Tongue (tissue), 2 donors: Measurements from ENCODE around the gene SPATA24. TPM values are rescaled to one million over a fixed set of nuclear protein-coding genes. Genes with fewer than 3 reads are reported as not detected.
A peak's percentile ranks its signal among the peaks of the same experiment; 100 is the strongest.
"Not testable (repeated sequence)": the region's sequence is repeated elsewhere in the genome, so short reads cannot be mapped to it uniquely, and the experiment has no call there.

Experiments
- DNase-seq: peaks from one replicate; pipeline ENCODE4 v3.0.0-alpha.2; 2015
- total RNA-seq: library from RNA; depleted of rRNA; stranded (reverse); fragments of >200 nt; gene quantifications from one replicate; pipeline ENCODE4 v1.2.3, GENCODE V29; 2014

SPATA24 gene
- total RNA-seq, 1 donor from 2014 or later: 10.2 TPM

DNA sequence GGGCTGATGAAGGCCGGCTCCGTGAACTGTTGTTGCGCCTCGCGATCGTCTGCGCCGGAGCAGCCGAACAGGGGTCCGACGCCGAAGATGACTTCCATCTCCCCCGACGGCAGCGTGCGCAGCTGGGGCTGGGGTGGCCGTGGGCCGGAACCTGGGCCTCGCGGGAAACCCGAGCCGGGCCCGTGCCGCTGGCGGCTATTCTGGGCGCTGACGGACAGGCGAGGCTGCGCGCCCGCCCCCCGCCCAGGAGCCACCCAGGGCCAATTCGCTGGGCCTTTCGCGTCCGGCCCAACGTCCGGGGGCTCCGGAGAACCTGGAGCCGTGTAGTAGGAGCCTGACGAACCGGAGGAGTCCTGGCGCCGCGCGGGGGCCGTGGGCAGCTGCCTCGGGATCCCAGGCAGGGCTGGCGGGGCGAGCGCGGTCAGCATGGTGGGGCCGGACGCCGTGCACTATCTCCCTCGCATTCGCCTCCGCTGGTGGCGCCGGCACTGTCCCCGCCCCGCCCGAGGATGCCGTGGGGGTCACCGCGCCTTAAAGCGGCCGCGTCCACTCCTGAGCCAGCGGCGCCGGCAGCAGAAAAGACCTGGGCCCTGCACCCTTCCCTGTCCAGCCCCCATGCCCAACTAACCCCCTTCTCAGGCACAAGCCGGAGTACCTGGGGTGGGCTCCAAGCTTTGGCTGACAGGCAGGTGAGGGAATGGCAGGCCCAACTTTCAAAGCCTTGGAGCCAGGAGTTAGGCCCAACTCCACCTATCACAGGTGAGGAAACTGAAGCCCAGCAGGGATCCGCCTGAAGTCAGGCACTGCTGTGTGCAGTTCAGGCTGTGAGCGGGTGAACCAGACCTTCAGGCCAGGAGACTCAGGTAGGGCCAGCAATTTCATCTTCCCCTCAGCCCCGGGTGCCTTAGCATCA, 9.0 kb downstream of the SPATA24 start, which contains the start of gene PROB1:
Gene PROB1, minus strand, starts transcription at position 451 of the 913 bp plus-strand sequence. Its CDS starts 23 bp downstream, at position 428.
- DNase-seq: peak; percentile 74

DNA sequence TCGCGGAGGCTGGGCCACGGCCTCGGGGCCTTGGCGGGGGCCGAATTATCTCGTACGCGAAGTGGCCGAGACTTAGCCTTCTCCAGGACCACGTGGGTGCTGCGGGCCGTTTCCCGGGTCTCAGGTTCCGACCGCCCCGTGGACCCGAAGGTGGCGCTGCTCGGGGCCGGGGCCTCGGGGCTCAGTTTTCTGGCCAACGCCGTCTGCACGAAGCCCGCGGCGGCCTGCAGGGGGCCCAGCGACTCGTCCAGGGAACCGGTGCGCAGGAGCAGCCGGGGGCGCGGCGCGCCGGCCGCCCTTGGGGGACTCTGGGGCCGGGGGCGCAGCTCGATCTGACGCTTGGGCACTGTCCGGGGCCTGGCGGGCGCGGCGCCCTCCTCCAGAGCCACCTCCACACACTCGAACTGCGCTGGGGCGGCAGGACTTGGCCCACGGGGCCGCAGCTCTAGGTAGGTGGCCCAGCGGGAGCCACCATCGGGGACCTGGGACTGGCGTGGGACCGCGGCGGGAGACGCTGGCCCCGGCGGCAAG, 9.7 kb downstream of the SPATA24 start:
- DNase-seq: peak; percentile 70

DNA sequence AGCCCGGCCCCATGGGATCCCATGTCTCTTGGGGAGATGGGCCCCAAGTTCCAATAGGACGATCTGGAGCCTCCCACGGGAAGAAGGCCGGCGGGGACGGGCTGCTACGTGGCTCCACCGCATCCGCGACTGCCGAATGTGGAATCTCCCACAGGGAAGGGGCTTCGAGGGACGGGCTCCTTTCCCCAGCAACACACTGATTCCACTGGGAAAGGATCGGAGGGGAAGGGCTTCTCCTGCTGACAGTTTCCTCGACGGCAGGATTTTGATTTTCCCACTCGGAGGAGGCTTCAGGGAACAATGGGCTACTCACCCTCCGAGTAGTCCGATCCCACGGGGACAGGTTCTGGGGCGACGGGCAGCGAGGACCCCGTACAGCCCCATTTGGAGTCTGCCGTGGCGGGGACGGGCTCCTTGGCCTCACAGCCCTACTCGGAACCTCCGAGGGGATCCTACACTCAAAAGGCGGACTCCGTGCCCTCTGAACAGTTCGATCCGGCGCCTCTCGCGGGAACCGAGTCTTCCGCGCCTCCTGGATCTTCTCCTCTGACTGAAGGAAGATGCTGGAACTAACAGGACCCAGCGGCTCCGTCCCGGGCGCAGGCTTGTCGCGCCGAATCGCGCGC, 10.3 kb downstream of the SPATA24 start:
- DNase-seq: peak; percentile 26

DNA sequence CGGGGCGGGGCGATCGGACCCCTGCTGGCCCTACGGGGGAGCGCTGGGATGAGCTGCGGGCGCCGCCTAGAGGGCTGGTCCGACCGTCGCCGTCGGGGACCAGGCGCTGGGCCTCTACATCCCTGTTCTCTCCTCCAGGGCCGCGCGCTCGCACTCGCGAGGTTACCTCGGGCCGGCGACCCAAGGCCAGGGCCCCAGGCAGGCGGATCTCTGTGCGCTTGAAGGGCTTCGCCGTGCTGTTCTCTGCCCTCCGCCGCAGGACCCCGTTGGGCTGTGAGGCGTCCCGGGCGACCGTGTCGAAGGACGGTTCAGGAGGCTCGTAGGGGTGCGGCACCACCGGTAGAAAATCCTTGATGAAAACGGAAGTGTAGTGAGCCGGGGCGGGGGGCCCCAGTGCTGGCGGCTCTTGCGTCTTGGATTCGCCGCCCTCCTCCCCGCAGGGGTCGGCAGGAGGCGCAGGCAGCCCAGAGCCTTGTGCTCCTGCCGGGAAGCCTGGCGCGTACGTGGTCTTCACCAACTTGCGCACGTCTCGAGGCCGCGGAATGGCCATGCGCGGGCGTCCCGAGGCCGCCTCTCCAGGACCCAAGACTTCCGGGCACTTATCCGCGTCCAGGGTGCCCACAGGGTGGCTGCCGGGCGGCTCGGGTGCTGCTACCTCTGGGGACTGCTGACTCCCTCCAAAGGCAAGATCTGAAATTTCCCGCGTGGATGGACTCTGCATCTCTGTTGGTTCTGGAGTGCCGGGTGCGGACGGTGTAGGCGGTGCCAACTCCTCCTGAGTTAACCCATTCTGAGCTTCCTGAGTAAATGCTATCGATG, 11.0 kb downstream of the SPATA24 start:
- DNase-seq: peak; percentile 64

DNA sequence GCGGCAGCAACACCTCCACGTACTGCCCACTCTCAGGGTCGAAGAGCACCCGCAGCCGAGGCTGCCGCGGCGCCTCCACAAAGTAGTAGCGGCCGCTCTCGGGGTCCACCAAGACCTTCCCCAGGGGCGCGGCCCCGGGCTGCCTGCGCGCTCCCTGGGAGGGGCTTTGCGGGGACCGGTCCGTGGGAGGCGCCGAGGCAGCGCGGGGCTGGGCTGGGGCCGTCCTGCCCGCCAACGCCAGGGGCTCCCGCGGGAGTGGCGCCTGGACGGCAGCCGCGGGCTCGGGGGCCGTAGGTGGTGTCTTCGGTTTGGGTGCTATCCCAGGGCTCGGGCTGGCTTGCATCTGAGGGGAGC, 11.6 kb downstream of the SPATA24 start:
- DNase-seq: no peak

DNA sequence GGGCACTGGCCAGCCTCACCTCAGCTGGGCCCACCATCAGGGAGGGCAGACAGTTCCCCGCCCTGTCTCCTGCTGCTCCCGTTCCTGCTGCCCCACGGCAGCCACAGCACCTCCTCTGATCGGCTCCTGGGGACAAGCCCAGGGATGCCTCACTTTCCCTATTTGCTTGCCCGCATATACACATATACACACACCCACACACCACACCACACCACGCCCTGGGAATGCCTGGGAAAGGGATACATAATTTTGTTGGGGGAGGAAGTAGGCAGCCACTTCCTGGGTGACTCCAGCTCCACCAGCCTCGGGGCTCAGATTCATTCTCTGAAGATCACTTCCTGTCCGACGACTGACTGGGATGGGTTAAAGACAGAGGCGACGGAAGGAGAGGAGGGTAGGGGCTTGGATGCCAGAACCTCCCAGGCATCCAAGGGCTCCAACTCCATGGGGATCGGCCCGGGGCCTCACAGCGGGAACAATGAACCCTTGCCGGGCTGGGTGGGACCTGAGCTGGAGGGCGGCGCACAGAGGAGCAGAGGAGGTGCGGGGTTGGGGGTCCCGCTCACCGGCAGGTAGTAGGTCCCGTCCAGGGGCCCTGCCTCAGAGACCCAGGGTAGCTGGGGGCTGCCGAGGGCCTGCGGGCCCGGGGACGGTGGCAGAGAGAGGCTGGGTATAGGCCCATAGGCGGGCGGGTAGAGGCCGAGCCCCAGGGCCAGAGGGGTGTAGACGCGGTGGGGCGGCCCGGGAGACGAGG, 12.1 kb downstream of the SPATA24 start:
- DNase-seq: no peak

DNA sequence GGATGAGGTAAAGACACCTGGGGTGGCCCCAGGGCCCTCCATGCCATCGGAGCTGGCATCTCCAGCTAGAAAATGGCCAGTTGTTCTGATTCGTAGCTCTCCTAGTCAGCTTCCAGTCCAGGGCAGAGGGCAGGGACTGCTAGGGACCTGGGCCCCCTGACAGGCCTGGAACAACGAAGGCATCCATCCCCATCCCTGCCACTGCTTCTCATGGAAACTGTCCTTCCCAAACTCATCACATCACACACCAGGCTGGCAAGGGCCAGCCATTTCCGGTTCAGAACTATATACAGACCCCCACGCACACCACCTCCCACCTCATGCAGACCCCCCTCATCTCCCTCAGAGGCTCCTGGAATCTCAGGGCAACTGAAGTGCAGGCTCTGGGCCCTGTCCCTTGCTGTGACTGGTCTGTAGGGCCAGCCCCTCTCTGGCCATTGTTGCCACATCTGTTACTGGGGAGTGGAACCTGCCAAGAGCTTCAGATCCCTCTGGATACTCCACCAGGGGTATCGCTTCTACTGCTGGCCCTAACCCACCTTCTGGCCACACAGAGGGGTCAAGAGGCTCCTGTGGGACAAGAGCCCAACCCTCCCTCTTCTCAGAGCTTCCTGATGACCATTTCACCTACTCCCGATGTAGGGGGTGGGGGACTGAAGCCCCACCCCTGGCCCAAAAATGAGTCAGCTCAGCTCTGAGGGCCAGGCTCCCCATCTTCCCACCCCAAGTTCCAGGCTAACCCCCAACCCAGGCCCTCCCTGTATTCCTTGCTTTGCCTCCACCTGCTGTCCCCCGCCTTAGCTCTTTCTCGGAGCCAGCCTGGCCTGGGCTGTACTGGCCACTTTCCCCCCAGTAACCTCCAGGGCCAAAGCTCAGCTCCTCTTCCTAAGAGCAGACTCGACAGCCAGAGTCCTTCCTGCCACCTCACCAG, 13.0 kb downstream of the SPATA24 start:
- no peak for DNase-seq

DNA sequence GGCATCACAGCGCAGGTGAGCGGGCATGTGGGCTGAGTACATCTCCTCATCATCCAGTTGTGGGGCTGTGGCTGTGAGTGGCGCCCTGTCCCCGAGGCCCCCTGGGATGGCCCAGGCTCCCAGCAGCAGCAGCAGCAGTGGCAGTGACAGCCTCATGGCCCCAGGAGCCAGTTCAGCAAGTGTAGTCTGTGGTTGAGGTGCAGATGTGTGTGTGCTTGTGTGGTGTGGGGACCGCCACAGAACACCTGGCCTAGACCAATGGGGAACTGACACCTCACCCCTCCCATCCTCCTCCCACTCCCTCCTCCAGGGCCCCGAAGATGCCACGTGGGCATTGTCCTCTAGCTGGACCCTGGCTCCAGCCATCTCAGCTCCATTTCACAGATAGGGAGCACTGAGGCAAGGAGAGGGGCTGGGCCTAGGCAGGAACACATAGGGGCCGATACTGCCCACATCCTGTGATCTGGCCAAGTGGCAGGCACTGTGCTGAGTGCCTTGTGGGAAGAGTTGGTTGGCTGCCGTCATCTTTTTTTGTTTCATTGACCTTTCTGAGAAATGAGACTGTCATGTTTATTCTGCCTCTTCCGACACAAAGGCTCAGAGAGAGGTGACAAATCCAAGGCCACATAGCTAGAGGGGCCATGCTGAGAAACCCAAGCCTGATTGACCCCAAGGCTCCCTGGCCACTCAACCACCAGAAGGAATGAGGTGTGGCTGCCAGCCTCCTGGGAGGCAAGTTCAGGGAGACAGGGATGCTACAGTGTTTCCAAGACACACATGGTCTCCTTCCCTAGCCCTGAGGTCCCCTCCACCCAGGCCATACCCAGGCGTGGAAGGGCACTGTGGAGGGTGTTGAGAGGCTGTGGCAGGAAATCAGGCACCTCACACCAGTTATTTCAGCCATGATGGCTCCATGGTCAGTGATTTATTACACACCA, 13.9 kb downstream of the SPATA24 start, which contains the start of gene MZB1:
Gene MZB1, minus strand, starts transcription at position 213 of the 938 bp plus-strand sequence. Its CDS starts 57 bp downstream, at position 156.
- DNase-seq: no peak

DNA sequence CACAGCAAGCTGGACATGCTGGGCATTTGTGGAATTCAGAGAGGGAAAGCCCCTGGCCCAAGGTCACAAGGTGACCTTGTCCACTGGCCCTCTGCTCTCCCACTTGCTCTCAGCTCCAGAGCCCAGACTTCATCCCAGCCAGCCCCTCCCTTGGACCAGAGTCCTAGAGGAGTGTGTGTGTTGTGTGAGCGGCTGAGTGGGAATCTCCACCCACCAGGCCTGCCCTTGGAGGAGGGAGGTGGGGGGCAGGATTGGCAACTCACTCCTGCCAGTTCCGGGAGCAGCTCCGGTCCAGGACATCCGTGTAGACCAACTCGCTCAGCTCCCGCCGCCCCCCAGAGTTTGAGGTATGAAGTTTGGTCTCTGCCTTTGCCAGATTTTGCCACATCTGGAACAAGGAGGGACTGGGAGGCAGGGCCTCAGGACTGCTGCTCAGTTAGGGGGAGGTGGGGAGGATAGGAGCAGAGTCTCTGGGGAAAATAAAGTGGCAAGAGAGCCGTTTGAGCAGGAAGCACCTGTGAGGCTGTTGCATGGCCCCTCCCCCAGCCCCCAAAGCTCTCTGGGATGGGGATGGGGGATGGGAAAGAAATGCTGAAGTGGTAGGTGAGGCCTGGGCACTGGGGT, 15.6 kb downstream of the SPATA24 start:
- peak; percentile 25 for DNase-seq

DNA sequence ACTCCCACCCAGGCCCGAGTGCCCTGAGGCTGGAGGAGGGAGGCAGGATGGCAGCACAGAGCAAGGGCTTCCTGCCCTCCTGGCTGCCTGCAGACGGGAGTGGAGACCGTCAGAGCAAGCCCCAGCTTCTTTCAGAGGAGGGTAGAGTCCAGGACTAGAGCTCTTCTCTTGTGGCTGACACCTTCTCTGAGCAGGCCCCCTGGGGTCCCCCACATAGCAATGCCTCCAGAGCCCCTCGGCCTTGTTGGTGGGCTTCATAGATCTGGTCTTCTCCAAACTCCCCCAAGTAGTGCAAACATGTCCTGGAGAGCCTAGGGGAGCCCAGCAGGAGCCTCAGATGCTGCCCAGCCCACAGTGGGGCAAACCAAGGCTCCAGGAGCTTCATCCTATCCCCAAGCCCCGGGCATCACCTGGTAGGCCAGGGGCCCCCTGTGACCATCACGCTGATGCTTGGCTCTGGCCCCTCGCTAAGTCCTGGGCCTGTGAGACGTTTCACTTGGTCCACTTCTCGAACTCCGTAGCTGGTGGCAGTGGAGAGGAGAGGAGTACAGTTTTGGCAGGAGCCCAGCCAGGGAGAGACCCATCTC, 16.2 kb downstream of the SPATA24 start:
- no peak for DNase-seq

DNA sequence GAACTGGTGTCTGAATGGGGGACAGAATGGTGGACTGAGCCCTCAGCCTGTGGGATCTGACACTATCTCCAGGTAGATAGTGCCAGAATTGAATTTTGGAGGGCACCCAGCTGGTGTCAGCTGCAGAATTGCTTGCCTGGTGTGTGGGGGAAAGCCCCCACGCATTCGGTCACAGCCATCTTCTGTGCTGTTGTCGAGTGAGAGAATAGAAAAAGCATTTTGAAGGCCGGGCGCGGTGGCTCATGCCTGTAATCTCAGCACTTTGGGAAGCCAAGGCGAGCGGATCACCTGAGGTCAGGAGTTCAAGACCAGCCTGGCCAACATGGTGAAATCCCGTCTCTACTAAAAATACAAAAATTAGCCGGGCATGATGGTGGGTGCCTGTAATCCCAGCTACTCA, 16.9 kb downstream of the SPATA24 start:
- DNase-seq: not testable (repeated sequence)

DNA sequence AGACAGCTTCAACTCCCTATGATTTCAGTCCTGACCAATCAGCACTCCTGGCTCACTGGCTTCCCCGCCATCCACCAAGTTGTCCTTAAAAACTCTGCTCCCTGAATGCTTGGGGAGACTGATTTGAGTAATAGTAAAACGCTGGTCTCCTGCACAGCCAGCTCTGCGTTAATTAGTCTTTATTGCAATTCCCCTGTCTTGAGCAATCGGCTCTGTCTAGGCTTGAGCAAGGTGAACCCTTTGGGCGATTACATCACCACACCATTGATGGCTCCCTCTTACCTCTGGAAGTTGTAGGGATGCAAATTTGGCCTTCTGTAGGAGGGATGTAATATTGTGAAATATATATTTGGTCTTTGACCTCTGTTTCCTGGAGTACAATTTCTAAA, 17.8 kb downstream of the SPATA24 start:
- DNase-seq: no peak

DNA sequence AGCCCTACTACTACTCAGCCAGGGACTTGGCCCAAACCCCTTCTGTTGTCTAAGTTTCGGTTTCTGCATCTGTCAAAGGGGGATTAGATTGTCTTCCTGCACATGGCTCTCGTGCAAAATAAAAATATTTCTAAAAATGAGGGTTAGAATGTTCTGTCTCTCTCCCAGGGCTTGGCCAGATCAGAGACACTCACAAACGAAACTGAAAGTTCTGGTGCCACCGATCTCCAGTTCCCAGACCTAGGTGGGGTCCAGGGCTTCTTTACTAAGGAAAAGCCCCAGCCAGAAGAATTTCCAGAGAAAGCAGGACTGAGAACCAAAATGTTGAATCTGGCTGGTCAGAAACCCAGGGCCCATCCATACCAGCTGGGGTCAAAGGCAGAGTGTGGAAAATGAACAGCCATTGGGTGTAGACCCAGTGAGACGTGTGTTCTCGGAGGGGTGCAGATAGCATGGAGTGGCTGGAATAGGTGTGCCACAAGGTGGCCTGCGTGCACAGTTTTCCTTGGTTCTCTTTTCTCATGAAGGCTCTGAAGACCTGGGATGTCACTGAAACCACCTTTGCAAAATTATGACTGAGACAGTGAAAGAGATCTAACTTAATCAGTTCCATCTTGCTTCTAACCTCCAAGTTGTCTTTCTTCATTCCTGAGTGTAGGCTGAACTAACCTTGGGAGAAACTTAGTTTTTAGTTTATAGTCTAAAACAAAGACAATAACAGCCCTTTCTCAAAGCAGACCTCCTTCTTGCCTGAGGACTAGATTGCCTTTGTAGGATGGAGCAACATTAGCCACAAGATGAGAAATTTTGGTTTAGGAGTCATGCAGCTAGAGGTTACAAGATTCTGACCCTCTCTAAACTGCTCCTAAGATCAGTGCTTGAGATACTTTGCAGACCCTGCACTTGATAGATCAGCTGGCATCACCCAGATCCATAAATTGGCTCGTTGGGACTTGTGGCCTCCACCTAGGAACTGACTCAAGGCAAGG, 18.5 kb downstream of the SPATA24 start:
- DNase-seq: no peak

DNA sequence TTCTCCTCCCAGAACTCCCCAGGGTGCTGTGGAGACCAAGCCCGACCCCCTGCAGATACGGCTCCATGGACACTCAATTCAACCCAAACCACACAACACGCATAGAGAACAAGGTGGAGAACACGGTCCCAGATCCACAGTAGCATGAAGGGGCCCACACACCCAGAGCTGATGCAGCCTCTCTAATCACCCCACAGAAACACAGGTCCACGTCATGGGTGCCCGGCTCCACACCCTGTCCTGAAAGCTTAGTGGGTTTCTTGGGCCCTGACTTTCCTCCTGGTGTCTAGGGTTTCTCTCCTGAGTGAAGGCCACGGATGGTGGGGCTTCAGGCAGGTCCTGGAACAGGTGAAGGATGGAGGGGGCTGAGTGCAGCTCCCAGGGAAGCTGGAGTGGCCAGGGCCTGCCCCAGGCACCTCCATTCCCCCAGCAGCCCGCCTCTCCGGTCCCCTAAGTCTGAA, 19.3 kb downstream of the SPATA24 start:
- DNase-seq: no peak

DNA sequence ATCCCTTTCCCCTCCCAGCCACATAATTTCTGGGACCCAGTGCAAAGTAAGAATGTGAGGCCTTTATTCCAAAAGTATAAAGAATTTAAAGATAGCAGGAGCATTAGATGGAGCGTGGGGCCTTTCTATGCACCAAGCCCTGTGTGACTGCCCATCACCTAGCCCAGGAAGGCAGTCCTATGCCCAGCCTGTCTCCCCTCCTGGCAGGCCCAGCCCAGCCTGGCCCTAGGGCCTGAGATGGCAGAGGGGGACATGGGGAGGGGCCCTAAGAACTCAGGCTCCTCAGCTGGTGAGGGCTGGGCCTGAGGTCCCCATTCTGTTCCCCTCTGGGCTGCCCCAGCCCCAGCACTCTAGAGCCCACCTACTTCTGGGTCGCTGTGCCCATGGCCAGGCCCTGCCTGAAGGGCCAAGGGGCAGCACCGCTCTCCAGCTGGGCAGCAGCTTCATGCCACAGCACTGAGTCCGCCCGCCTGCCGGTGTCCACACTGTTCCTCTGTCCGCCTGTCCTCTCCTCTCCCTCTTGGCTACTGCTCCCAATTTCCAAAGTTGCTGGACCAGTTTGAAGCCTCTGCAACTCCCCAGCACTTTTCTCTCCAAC, 19.8 kb downstream of the SPATA24 start:
- DNase-seq: no peak

DNA sequence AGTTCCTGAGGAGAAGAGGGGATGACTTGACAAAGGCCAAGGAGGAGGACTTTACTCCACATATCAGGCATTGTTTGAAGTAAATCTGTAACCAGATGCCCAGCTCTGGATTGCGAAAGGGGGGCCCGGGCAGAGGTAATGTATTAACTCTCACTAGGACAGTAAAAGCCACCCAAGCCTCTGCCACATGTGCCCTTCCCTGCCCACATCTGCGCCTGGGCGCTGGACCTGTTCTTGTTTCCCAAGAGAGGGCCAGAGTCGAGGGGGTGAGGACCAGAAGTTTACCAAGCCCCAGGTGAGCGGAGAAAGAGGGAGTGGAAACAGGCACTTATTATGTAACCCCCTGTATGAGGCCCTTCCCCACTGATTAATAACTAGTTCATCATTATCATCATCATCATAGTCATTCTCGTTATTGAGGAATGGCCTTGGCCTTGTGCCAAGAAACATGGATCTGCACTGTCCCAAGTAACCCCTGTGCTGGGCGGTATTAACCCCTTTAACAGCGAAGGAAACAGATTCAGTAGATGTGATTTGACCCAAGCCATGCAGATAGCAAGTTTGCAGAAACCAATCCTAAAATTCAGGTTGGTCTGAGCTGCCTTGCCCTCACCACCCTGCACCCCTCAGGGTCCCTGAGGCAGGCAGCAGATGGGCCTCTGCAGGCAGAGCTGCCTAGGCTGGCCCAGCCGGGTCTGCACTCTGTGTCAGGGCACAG, 20.5 kb downstream of the SPATA24 start, which contains the start of gene SLC23A1:
Gene SLC23A1, minus strand, starts transcription at position 23 of the 718 bp plus-strand sequence. CDS start 44 bp downstream, outside the sequence.
- DNase-seq: no peak
